ENCODE results near the gene RBM12.

RBM12 gene

DNA sequence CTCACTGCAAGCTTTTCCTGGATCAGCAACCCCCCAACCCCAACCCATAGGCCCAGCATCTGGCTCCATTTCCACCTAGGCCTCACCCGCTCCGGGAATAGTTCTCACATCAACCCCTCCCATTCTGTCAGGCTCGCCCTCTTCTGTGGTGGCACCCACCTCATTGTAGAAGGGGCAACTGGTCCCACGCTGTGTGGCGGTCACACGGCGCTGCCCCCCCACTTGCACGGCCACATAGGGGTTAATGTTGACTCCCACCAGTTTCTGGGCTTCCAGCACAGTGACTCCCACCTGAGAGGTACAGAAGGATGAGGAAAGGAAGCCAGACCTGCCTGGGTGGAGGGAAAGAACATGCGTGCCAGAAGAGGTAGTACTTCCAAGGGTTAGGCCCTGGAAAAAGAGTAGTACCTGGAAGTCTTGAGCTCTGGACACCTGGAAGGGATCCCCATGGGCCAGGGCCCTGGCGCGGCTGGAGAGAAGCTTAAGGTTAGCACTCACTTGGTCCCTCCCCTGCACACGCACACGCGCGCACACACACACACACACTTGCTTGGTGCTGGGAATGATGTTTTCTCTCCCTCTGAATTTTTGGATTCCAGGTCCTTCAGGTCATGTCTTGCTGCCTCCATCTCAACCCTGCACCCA, 61.7 kb downstream of the RBM12 start:
- H3K4me1 ChIP-seq (ENCODE audit: insufficient read depth, low read length): peaks cover 5% of the 10 kb centered on the region

DNA sequence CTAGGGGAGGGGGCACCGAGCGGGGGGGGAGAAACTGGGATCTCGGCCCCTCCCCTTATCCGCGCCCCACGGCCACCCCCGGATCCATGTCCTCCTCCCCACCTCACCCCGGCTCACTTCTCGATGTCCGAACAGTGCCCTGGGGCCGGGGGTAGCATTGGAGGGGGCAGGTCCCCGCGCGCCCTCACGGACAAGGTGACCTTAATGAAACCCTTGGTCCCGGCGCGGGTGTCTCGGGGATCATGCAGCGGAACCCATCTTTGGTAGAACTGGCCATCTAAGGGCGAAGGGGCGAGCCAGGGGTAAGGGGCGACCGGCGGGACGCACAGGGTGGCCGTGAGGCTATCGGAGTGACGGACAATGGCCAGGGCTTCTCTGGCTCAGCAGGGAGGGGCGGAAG, 62.7 kb downstream of the RBM12 start:
- Histone ChIP-seq H3K4me1 (ENCODE audit: insufficient read depth, low read length) (peaks cover 5% of the 10 kb centered on the region), H3K27me3 (ENCODE audit: insufficient read depth, low read length) (peaks cover 58% of the 10 kb centered on the region), H2AFZ (ENCODE audit: low read depth, low read length) (peak overlapping the region; percentile 87), H3K36me3 (ENCODE audit: insufficient read depth, low read length) (no peaks in the 10 kb centered on the region), H3K4me3 (ENCODE audit: low read length) (peak overlapping the region; percentile 40), H3K9me3 (ENCODE audit: low read length) (no peaks in the 10 kb centered on the region)

More for the DNA sequence above, 61.7 kb downstream of the RBM12 start:
- Histone ChIP-seq H2AFZ (ENCODE audit: low read depth, low read length) (no peak overlapping the region), H3K4me3 (ENCODE audit: low read length) (no peak overlapping the region), H3K9me3 (ENCODE audit: low read length) (no peaks in the 10 kb centered on the region), H3K27me3 (ENCODE audit: insufficient read depth, low read length) (peaks cover 55% of the 10 kb centered on the region), H3K36me3 (ENCODE audit: insufficient read depth, low read length) (no peaks in the 10 kb centered on the region)

DNA sequence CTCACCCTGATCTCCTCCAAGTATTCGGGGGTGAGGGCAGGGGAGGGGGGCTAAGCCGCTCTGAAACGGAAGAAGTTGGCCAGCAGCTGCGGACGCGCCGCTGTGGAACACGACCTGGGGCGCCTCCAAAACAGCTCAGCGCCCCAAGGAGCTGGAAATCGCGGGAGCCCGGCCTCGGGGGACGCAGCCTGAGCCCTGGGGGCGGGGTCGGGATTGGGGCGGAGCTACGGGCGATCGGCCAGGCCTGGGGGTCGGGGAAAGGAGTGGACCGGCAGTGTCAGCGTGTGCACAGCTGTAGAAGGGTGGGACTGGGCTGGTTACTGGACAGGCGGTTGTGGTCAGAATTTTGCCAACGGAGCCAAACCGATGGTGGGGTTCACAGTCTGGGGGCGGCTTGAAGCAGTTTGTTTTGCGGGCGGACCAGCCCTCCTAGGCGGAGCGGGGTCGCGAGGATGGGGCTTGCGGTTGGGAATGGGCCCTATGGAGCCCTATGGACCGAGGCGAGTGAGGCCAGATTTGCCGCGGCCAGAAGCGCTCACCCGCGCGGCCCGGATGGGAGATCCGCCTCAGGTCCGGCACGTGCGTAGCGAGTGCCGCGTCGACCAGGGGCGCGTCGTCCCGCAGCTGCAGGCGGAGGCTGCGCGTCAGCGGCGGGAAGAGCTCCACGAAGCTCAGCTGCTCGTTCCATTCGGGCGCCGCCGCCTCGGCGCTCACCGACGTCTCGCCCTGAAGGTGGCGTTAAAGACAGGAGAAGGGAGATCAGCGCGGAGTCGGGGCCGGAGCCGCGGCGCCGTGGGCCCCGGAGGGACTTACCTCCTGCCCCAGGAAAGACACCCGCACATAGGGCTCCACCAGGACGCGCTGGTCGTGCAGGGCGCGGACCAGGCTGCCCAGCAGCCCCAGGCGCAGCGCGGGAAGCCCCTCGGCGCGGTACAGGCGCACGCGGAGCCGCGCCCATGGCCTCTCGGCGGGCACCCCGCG, 63.4 kb downstream of the RBM12 start:
- H3K9me3 ChIP-seq (ENCODE audit: low read length): no peaks in the 10 kb centered on the region
- no peaks in the 10 kb centered on the region for H3K36me3 ChIP-seq (ENCODE audit: insufficient read depth, low read length)
- H3K4me1 ChIP-seq (ENCODE audit: insufficient read depth, low read length): peaks cover 5% of the 10 kb centered on the region
- H3K27me3 ChIP-seq (ENCODE audit: insufficient read depth, low read length): peaks cover 58% of the 10 kb centered on the region
- peak overlapping the region; percentile 40 for H3K4me3 ChIP-seq (ENCODE audit: low read length)
- peak overlapping the region; percentile 87 for H2AFZ ChIP-seq (ENCODE audit: low read depth, low read length)

DNA sequence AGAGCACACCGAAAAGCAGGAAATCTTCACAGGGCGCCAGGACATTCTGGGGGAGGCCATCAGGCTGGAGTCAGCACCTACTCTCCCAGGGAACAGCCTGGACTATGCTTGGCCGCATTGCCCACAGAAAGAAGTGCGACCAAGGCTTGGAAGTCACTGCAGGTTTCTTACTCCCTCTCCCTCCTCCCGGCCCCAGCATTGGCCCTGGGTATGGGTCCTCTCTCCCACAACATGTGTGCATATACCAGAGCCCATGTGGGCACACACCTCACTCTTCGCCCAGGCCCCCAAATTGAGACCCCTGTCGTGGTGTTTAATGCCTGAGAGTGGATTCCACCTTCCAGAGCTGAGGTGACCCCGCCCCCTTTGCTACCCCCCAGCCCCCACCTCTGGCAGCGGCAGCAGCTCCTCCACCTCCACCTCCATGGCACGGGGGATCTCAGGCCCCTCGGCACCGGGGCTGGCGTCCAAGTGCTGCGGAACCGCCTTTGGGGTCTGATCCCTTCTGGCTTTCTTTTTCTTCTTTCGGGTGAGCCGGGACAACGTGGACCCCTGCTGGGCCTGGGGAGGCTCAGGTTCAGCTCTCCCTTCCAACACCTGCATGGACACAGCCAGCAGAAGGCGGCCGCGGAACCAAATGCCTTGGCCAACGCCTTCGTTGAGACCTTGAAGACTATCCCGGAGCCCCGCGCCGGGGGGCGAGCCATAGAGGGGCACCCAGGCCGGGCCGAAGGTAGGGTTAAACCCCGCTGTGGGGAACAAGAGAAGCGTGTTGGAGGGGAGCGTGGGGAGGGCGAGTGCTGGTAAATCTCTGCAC, 64.3 kb downstream of the RBM12 start:
- H2AFZ ChIP-seq (ENCODE audit: low read depth, low read length): peak overlapping the region; percentile 87
- peak overlapping the region; percentile 40 for H3K4me3 ChIP-seq (ENCODE audit: low read length)
- peaks cover 5% of the 10 kb centered on the region for H3K4me1 ChIP-seq (ENCODE audit: insufficient read depth, low read length)
- H3K27me3 ChIP-seq (ENCODE audit: insufficient read depth, low read length): peaks cover 64% of the 10 kb centered on the region
- H3K36me3 ChIP-seq (ENCODE audit: insufficient read depth, low read length): no peaks in the 10 kb centered on the region
- H3K9me3 ChIP-seq (ENCODE audit: low read length): no peaks in the 10 kb centered on the region

DNA sequence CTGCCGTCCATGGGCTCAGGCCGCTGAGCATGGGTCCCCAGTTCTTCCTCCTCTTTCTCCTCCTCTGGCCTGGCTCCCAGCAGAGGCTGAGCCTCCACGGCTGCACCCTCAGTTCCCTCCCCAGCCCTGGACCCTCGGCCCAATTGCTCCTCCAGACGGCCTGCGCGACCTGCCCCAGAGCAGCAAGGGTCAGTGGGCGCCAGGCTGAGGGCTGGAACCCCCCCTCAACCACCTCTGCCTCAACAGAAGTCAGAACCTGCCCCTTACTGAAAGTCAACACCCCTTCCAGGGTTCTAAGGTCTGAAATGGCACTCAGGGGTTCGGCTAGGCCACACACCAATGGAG, 65.0 kb downstream of the RBM12 start:
- H3K36me3 ChIP-seq (ENCODE audit: insufficient read depth, low read length): no peaks in the 10 kb centered on the region
- no peak overlapping the region for H3K4me3 ChIP-seq (ENCODE audit: low read length)
- no peaks in the 10 kb centered on the region for H3K9me3 ChIP-seq (ENCODE audit: low read length)
- peaks cover 5% of the 10 kb centered on the region for H3K4me1 ChIP-seq (ENCODE audit: insufficient read depth, low read length)
- peaks cover 66% of the 10 kb centered on the region for H3K27me3 ChIP-seq (ENCODE audit: insufficient read depth, low read length)
- no peak overlapping the region for H2AFZ ChIP-seq (ENCODE audit: low read depth, low read length)
